ENCODE results near the gene CPNE4.
"Not testable (repeated sequence)": the region's sequence is repeated elsewhere in the genome, so short reads cannot be mapped to it uniquely, and the experiment has no call there.

Gene CPNE4

GRCh38 chr3:132016061-132017041 lies 18.5 kb downstream of the CPNE4 start:
- DNase-seq (ENCODE audit: low read depth) = no peak

- DNase-seq (ENCODE audit: low read depth) = no peak
These were observed 20.7 kb downstream of the CPNE4 start for GRCh38 chr3:132014105-132014504.

DNA sequence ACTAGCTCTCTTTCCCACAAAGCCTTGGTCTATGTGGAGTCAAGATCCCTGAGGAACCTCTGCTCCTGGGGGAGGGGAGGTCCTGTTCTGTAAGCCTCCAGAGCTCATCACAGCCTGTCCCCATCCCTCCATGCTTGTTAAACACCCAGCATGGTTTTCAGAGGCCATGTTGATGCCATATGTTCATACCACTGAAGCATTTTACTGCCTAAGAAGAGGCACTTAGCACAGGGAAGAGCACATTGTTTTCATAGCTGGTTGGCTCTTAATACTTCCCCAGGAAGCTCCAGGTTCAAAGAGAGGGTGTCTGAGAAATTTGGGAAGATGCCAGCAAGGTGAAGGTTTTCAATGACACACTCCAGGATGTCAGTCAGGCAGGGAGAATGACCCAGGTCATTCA lies 25.6 kb downstream of the CPNE4 start:
- no peak for DNase-seq (ENCODE audit: low read depth)

DNA sequence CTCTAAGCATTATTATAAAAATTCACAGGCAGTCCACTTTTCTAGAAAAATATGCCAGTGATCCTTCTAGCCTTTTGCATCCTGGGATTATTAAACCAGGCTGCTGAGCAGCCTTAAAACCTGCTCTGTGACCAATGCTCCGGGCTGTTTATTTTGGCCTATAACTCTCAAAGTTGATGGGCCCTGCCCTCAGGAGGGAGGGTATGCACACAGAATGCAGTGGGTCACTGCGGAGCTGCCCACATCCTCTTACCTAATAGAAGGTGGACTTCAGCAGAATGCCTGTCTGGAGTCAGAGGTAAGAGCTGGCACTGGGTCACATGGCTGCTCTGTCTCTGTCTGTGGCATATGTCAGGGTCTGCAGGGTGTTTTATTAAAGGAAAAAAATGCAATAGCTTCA lies 26.0 kb downstream of the CPNE4 start:
- DNase-seq (ENCODE audit: low read depth) = no peak

DNA sequence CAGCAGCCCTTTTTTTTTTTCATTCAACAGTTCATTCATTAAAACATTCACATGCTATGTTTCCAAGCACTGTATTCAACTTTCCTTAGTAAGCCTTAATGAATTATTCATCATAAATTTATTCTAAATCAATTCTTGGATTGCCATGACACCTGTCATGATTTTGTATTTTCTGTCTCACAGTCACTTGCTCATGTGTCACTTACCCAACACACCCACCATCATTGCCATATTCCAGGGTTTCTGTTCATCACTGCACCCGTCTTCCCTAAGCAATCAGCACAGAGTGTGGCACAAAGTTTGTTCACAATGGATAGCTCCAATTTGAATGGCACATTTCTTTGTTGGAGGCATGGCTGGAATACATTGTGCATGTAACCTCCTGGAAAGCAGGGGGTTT lies 27.2 kb downstream of the CPNE4 start:
- DNase-seq (ENCODE audit: low read depth) = no peak

DNA sequence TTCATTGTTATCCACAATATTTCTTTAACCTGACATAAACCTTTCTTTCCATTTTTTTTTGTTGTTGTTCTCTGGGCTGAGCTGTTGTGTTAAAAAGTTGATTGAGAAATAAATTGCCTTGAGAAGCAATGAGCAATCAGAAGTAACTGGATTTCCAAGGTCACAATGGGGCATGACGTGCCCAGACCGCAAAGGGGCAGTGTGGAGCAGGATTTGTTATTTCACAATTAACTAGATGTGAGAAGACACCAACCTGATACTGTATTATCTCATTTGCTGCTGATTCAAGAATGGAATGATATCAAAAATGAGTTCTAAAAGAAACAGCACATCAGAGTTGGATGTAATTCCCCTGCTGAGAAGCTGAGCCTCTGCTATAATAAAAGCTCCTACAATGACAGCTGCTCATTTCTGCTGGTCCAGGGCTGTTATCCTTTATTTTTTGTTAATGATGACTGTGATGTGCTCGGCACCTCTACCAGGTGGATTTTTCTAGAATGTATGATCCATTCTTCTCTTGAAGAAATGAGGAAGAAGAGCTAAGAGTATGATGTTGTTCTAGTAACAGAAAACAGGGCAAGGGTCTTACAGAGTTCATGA lies 28.1 kb downstream of the CPNE4 start:
- no peak for DNase-seq (ENCODE audit: low read depth)

DNA sequence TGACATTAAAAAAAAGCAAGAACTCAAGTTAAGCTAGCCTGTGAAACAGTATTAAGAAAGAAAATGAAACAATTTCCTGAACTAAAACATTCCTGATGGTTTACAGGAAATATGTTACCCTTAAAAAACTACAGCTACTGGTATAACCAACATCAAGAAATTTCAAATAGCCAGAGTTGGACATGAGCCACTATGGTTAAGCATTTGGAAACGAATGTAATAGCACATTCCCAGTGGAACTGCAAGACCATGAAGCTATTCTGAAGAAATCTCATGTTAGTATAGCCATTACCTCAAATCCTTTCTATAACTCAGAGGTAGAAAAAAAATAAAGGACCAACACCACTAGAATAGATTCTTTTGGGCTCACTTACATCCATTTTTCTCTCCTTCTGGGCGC lies 30.2 kb downstream of the CPNE4 start:
- no peak for DNase-seq (ENCODE audit: low read depth)

DNA sequence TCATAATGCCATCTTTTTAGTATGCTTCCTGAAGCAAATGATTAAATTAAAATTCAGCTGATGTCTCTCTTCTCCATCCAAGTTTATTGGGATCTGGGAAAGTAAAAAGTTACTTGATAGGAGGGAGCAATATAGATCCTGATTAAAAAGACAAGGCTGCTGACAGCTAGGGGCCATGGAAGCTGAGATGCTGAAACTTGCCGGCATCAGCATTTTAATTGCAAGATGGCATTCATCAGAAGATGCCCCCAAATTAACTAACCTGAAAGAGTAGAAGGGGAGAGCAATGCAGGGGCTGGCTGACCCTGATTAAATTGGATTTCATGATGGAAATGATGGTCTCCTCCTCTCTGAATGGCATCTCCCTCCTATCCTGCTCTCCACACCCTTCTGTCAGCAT lies 31.1 kb downstream of the CPNE4 start:
- DNase-seq (ENCODE audit: low read depth) = no peak

DNA sequence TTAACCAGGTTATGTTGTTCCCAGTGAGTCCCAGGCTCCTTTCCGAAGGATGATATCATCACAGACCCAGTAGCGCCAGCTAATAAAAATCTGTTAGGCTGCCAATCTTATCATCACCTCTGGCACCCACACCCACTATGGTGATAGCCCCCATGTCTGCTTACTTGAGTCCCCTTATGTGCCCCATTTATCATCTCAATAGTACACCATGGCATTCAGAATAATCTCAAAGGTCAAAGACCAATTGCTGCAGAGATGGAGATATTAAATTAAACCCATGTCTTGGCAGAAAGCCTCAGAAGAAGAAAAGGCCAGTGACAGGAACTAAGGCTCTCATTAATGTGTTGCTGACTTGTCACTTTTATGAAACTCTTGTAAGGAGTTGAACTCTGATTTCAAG lies 32.8 kb downstream of the CPNE4 start:
- DNase-seq (ENCODE audit: low read depth) = no peak

- DNase-seq (ENCODE audit: low read depth) = no peak
These were observed 33.8 kb downstream of the CPNE4 start for GRCh38 chr3:132001036-132001435.

DNA sequence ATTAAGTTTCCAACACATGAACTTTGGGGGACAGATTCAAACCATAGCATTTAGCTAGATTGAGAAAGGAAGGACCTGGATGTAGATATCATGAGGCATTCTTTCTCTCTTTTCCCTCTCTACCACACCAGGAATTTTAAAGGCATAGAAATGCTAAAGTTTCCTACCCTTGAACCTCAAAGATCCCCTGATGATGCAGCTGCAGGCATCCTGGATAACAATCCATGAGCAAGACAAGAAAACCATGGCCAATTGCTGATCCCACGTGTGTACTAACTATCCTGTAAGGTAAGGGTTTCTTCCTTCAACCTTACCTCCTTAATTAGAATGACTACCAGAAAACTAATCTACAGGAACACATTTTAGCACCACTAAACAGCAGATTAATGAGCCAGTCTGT lies 36.8 kb downstream of the CPNE4 start:
- no peak for DNase-seq (ENCODE audit: low read depth)

DNA sequence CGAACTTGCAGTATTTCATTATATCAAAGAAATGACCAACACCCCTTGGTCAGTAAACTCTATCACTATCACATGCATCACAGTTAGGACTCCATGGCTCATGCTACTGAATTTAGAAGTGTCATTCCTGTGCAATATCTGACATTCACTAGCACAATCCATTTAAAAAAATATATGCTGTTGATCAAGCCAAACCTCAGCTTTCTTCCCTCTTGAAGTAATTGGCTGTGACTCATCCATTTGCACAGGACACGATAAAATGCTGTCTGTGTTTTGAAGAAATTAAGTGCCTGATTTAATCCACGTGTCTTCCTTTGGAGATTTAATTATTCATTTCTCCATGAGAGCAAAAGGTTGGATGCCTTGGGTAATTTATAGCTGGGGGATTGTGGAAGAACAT lies 38.9 kb downstream of the CPNE4 start:
- no peak for DNase-seq (ENCODE audit: low read depth)

- no peak for DNase-seq (ENCODE audit: low read depth)
These were observed 45.5 kb downstream of the CPNE4 start for GRCh38 chr3:131989318-131989717.

DNA sequence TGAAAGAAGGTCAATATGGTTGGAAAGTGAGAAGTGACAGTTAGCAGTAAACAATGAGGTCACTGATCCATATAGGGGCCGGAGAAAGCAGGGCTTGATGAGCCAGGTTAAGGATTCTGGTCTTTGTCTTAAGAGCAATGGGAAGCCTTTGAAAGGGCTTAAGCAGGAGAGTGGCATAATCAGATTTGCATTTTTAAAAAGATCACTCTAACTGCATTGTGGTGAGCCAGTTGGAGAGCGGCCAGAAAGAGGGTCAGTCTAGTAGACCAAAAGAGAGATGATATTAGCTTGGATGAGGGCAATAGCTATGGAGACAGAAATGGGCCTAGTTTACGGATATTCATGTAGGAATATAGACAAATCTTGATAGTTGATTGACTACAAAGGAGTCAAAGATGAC lies 46.6 kb downstream of the CPNE4 start:
- no peak for DNase-seq (ENCODE audit: low read depth)

DNA sequence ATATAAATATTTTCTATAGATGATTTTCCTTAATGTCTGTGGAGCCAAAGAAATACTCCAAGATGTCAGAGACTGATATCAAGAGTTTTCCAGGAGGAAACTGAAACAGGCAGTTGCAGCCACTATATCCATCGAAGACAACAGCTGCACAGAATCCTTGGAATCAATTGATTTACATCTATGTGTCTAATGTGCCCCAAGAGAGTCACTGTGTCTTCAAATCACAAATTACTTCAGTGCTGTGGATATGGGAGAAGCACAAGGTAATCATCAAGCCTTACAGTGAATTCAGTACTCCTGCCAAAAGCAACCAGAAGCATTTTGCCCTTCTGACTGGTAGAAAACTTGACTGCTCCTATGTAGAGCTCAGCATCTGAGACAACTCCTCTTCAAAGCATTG lies 51.1 kb downstream of the CPNE4 start:
- DNase-seq (ENCODE audit: low read depth) = no peak

DNA sequence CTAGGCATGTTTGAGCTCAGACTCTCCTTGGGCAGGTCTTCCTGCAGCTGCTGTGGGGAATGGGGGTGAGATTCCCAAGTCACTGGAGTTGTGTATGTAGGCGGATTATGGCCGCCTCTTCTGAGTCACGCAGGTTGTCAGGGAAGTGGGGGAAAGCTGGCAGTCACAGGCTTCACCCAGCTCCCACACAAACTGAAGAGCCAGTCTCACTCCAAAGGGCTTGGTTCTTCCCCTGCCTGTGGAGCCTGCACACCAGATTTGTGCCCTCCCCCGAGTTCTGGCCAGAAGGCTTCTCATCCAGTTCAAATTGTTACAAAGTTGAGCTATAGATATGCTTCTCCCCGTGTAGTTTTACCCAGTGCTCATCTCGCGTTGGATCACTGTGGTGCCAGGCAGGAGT lies 53.5 kb downstream of the CPNE4 start:
- DNase-seq (ENCODE audit: low read depth) = no peak

- no peak for DNase-seq (ENCODE audit: low read depth)
These were observed 58.4 kb downstream of the CPNE4 start for GRCh38 chr3:131976448-131976847.

- no peak for DNase-seq (ENCODE audit: low read depth)
These were observed 59.8 kb downstream of the CPNE4 start for GRCh38 chr3:131975047-131975446.

DNA sequence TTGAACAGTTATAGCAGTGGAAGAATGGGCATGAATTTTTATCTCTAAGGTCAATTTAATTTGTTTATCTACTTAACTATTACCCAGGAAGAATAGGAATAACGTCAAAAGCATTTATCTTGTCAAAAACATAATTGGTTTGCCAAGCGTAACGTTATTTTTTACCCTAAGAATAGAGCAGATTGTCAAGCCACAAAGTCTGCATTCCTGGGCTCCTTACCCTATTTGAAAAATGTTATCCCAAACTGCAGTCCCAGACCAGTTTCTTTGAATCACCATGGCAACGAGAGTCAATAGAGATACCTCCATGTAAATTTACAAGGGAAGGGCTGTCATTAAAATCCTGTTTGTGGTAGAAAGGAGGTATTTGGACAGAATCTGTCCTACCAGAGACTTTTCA lies 61.1 kb downstream of the CPNE4 start:
- DNase-seq (ENCODE audit: low read depth) = no peak

DNA sequence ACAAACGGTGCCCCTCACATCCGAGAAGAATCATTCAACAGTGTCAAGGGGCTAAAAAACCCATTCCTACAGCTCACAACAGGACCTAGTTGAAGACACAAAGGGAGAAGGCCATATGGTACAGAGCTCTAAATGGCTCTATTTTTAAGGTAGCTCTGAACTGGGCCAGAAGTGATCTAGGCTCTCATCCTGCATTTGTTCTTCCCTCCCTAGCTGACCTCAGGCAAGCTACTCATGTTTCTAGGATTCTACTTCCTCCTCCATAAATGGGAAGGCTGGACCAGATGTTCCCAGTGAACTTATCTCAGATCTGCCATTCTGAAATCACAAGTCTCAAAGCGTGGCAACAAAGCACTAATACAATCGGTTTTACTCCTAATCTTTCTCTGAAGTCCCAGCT lies 62.3 kb downstream of the CPNE4 start:
- no peak for DNase-seq (ENCODE audit: low read depth)

- DNase-seq (ENCODE audit: low read depth) = no peak
These were observed 62.7 kb downstream of the CPNE4 start for GRCh38 chr3:131972091-131972490.

DNA sequence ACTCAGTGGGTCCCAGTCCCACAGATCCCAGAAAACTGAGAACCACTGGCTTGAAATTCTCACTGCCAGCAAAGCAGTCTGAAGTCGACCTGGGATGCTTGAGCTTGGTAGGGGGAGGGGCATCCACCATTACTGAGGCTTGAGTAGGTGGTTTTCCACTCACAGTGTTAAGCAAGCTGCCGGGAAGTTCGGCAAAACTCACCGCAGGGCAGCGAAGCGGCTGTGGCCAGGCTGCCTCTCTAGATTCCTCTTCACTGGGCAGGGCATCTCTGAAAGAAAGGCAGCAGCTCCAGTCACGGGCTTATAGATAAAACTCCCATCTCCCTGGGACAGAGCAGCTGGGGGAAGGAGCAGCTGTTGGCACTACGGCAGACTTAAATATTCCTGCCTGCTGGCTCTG lies 71.4 kb downstream of the CPNE4 start:
- DNase-seq (ENCODE audit: low read depth) = not testable (repeated sequence)

DNA sequence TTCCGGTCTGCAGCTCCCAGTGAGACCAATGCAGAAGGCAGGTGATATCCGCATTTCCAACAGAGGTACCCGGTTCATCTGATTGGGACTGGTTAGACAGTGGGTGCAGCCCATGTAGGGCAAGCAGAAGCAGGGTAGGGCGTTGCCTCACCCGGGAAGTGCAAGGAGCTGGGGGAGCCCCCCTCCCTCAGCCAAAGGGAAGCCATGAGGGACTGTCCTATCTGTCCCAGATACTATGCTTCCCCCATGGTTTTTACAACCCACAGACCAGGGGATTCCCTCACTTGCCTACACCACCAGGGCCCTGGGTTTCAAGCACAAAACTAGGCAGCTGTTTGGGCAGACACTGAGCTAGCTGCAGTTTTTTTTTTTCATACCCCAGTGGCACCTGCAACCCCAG lies 71.8 kb downstream of the CPNE4 start:
- DNase-seq (ENCODE audit: low read depth) = no peak

DNA sequence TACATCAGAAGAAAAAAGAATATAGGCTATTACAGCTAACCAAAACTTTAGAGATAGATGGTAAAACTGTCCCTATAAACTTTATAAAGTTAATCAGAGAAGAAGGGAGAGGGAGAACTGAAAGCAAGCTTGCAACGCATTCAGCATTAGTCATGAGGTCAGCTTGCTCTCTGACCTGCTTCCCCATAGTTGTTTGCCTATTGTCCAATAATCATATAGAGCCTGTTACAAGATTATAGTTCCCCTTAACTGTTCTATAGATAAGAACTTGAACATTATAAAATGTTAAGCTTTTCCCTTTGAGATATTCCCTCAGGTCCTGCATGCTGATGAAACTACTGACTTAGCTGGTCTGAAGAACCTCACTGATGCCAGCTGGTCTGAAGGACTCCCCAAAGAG lies 74.5 kb downstream of the CPNE4 start:
- DNase-seq (ENCODE audit: low read depth) = no peak

Measured in activated T-cell treated with anti-CD3 and anti-CD28 coated beads for 24 hours (primary cell).